ENCODE measurements around the gene KCND1. TPM values are rescaled to one million over a fixed set of nuclear protein-coding genes. Genes with fewer than 3 reads are reported as not detected.
"Not testable (repeated sequence)": the region's sequence is repeated elsewhere in the genome, so short reads cannot be mapped to it uniquely, and the experiment has no call there.

KCND1 gene
- total RNA-seq, 1 donor = 0.36 TPM

DNA sequence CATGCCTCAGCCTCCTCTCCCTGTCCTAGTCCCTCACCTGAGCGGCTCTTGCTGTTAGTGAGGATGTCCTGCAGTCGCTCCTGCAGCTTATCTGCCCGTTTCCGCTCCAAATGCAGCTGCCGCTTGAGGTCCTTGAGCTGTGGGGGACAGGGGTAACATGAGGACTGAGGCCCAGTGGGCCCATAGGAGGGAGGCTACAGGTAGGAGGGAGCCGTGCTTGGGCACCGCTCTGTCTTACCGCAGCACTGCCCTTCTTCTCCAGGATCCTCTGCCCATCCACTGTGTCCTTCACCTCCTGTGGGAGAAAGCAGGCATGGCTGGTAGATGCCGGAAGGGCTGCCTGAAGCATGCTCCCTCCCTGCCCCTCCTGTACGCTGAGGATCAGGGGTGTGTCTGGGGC is 9.5 kb upstream of the KCND1 start:
- Histone ChIP-seq H3K4me2 (ENCODE audit: insufficient read depth, low read length) (no peak overlapping the region), H3K4me1 (ENCODE audit: insufficient read depth, low read length) (no peaks in the 10 kb centered on the region), H4K20me1 (ENCODE audit: insufficient read depth, low read length) (no peaks in the 10 kb centered on the region), H3K9me3 (ENCODE audit: low read depth, low read length) (no peaks in the 10 kb centered on the region), H2AFZ (ENCODE audit: low read length) (no peak overlapping the region), H3K27me3 (ENCODE audit: insufficient read depth, low read length) (no peaks in the 10 kb centered on the region), H3K79me2 (ENCODE audit: insufficient read depth, low read length) (no peaks in the 10 kb centered on the region), H3K27ac (ENCODE audit: low read depth, low read length) (no peak overlapping the region), H3K4me3 (ENCODE audit: insufficient read depth, low read length) (no peak overlapping the region), H3K36me3 (ENCODE audit: insufficient read depth, low read length) (peaks cover 20% of the 10 kb centered on the region)
- TF ChIP-seq, protein P1, sequence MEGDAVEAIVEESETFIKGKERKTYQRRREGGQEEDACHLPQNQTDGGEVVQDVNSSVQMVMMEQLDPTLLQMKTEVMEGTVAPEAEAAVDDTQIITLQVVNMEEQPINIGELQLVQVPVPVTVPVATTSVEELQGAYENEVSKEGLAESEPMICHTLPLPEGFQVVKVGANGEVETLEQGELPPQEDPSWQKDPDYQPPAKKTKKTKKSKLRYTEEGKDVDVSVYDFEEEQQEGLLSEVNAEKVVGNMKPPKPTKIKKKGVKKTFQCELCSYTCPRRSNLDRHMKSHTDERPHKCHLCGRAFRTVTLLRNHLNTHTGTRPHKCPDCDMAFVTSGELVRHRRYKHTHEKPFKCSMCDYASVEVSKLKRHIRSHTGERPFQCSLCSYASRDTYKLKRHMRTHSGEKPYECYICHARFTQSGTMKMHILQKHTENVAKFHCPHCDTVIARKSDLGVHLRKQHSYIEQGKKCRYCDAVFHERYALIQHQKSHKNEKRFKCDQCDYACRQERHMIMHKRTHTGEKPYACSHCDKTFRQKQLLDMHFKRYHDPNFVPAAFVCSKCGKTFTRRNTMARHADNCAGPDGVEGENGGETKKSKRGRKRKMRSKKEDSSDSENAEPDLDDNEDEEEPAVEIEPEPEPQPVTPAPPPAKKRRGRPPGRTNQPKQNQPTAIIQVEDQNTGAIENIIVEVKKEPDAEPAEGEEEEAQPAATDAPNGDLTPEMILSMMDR (IDR thresholded peaks at IDR 0.05; ENCODE audit: extremely low read depth, low read depth, low read length) = no peak
- DNase-seq (ENCODE audit: insufficient read length, low spot score, missing footprints) = no peak

DNA sequence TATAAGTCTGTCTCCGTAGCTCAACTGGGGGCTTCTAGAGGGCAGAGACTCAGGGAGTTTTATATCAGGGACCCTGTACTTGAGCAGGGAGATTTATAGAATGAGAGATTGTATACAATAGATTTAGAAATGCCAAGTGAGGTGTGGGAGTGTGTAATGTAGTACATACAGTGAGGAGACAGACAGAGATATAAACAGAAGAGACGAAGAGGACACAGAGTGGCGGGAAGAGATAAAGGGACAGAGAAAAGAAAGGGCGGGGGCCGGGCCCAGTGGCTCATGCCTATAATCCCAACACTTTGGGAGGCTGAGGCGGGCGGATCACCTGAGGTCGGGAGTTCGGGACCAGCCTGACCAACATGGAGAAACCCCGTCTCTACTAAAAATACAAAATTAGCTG is 8.7 kb upstream of the KCND1 start:
- not testable (repeated sequence) for H3K4me2 ChIP-seq (ENCODE audit: insufficient read depth, low read length)

DNA sequence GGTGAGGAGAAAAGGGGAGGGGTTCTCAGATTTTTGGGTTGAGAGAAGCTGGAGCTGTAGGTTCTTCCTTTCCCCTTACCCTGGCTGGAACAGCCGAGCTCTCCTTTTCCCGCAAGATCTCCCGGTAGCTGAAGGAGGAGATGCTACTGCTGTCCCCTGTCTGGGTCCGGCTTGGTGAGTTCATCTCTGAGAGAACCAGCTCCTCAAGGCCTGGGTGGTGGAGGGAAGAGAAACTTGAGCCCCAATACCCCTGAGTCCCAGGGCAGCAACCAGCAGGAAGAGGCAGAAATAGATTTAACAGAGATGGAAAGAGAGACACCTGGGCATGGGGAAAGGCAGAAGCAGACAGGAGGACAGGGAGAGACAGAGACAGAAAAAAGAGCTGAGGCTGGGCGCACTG is 6.6 kb upstream of the KCND1 start:
- DNase-seq (ENCODE audit: insufficient read length, low spot score, missing footprints) = no peak
- Histone ChIP-seq H3K9me3 (ENCODE audit: low read depth, low read length) (no peaks in the 10 kb centered on the region), H2AFZ (ENCODE audit: low read length) (no peak overlapping the region), H4K20me1 (ENCODE audit: insufficient read depth, low read length) (no peaks in the 10 kb centered on the region), H3K27me3 (ENCODE audit: insufficient read depth, low read length) (no peaks in the 10 kb centered on the region), H3K4me1 (ENCODE audit: insufficient read depth, low read length) (no peaks in the 10 kb centered on the region), H3K36me3 (ENCODE audit: insufficient read depth, low read length) (peaks cover 16% of the 10 kb centered on the region), H3K4me2 (ENCODE audit: insufficient read depth, low read length) (no peak overlapping the region), H3K27ac (ENCODE audit: low read depth, low read length) (no peak overlapping the region), H3K79me2 (ENCODE audit: insufficient read depth, low read length) (no peaks in the 10 kb centered on the region), H3K4me3 (ENCODE audit: insufficient read depth, low read length) (no peak overlapping the region)
- TF ChIP-seq, protein P1 (IDR thresholded peaks at IDR 0.05; ENCODE audit: extremely low read depth, low read depth, low read length) = no peak

More for the DNA sequence above, 8.7 kb upstream of the KCND1 start:
- peaks cover 20% of the 10 kb centered on the region for H3K36me3 ChIP-seq (ENCODE audit: insufficient read depth, low read length)
- not testable (repeated sequence) for H3K27ac ChIP-seq (ENCODE audit: low read depth, low read length); H3K4me1 ChIP-seq (ENCODE audit: insufficient read depth, low read length); DNase-seq (ENCODE audit: insufficient read length, low spot score, missing footprints); H4K20me1 ChIP-seq (ENCODE audit: insufficient read depth, low read length); H3K9me3 ChIP-seq (ENCODE audit: low read depth, low read length); H3K27me3 ChIP-seq (ENCODE audit: insufficient read depth, low read length); H3K79me2 ChIP-seq (ENCODE audit: insufficient read depth, low read length); H3K4me3 ChIP-seq (ENCODE audit: insufficient read depth, low read length); H2AFZ ChIP-seq (ENCODE audit: low read length)

DNA sequence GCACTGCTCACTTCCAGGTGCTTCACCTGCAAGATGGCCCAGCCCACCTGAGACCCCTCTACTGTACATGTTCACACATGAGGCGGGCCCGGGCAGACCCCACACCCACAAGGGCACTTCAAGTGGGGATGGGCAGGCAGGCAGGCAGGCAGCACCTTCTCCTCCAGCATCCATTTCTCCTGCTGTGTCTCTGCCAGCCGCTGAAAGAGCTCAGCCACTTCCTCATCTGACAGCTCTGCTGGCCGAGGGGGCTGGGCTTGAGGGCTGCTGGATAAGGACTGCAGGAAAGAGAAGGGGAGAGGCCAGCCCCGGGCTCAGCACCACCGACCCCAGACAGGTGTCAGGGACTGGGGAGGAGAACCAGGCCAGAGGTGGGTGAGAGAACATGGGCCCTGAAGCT is 4.4 kb upstream of the KCND1 start:
- H3K4me1 ChIP-seq (ENCODE audit: insufficient read depth, low read length) = peaks cover 3% of the 10 kb centered on the region

More for the DNA sequence above, 4.4 kb upstream of the KCND1 start:
- peaks cover 10% of the 10 kb centered on the region for H3K36me3 ChIP-seq (ENCODE audit: insufficient read depth, low read length)
- no peak for DNase-seq (ENCODE audit: insufficient read length, low spot score, missing footprints)
- no peaks in the 10 kb centered on the region for H3K79me2 ChIP-seq (ENCODE audit: insufficient read depth, low read length)
- no peak overlapping the region for H3K27ac ChIP-seq (ENCODE audit: low read depth, low read length)
- H3K27me3 ChIP-seq (ENCODE audit: insufficient read depth, low read length) = no peaks in the 10 kb centered on the region
- no peak overlapping the region for H3K4me2 ChIP-seq (ENCODE audit: insufficient read depth, low read length)
- no peak overlapping the region for H2AFZ ChIP-seq (ENCODE audit: low read length)
- TF ChIP-seq, protein P1 (IDR thresholded peaks at IDR 0.05; ENCODE audit: extremely low read depth, low read depth, low read length) = no peak
- no peaks in the 10 kb centered on the region for H4K20me1 ChIP-seq (ENCODE audit: insufficient read depth, low read length)
- no peaks in the 10 kb centered on the region for H3K9me3 ChIP-seq (ENCODE audit: low read depth, low read length)
- H3K4me3 ChIP-seq (ENCODE audit: insufficient read depth, low read length) = no peak overlapping the region
